GM18507 (cell line): ENCODE results near the gene LRP1.

ENCODE experiments used
- DNase-seq: peaks from one replicate; pipeline ENCODE4 v3.0.0; 2011; ENCODE audit warnings: low read depth; ENCODE audit not compliant: insufficient read length; ENCODE audit errors: extremely low spot score
- FAIRE-seq: peaks from 2 replicates; lab custom pipeline; 2011; peaks lifted over from hg19 to GRCh38; lab: Jason Lieb, UNC

Gene LRP1

GRCh38 chr12:57199191-57199590 lies 70.9 kb downstream of the LRP1 start:
- FAIRE-seq (no peak), DNase-seq (no peak)

GRCh38 chr12:57200497-57200896 lies 72.2 kb downstream of the LRP1 start:
- DNase-seq: no peak
- FAIRE-seq: no peak

GRCh38 chr12:57201219-57201618 lies 72.9 kb downstream of the LRP1 start:
- DNase-seq (no peak), FAIRE-seq (no peak)

- DNase-seq (no peak), FAIRE-seq (no peak)
Observed at GRCh38 chr12:57201631-57202030, 73.3 kb downstream of the LRP1 start.

- FAIRE-seq (no peak), DNase-seq (no peak)
Observed at GRCh38 chr12:57202321-57202720, 74.0 kb downstream of the LRP1 start.

GRCh38 chr12:57203201-57203600 lies 74.9 kb downstream of the LRP1 start:
- DNase-seq: no peak

GRCh38 chr12:57203791-57204190 lies 75.5 kb downstream of the LRP1 start:
- FAIRE-seq: no peak
- DNase-seq: no peak

More at GRCh38 chr12:57203201-57203600, 74.9 kb downstream of the LRP1 start:
- no peak for FAIRE-seq

GRCh38 chr12:57204454-57204853 lies 76.2 kb downstream of the LRP1 start:
- no peak for FAIRE-seq
- DNase-seq: no peak

- DNase-seq: no peak
- no peak for FAIRE-seq
Observed at GRCh38 chr12:57205186-57205585, 76.9 kb downstream of the LRP1 start.

GRCh38 chr12:57205931-57206330 lies 77.6 kb downstream of the LRP1 start:
- FAIRE-seq (no peak), DNase-seq (no peak)

- no peak for FAIRE-seq
Observed at GRCh38 chr12:57207731-57208630, 79.7 kb downstream of the LRP1 start.

GRCh38 chr12:57208631-57209282 lies 80.5 kb downstream of the LRP1 start:
- FAIRE-seq (no peak), DNase-seq (no peak)

More at GRCh38 chr12:57207731-57208630, 79.7 kb downstream of the LRP1 start:
- DNase-seq: no peak

GRCh38 chr12:57209916-57210315 lies 81.6 kb downstream of the LRP1 start:
- DNase-seq (no peak), FAIRE-seq (no peak)

GRCh38 chr12:57210461-57210860 lies 82.2 kb downstream of the LRP1 start:
- FAIRE-seq (no peak), DNase-seq (no peak)

- DNase-seq (no peak), FAIRE-seq (no peak)
Observed at GRCh38 chr12:57210926-57211692, 82.8 kb downstream of the LRP1 start.

- DNase-seq (no peak), FAIRE-seq (no peak)
Observed at GRCh38 chr12:57211791-57212700, 83.8 kb downstream of the LRP1 start.

GRCh38 chr12:57212701-57213057 lies 84.4 kb downstream of the LRP1 start:
- FAIRE-seq (no peak), DNase-seq (no peak)

- FAIRE-seq (peak; percentile 79), DNase-seq (peak; percentile 85)
Observed at GRCh38 chr12:57213058-57213715, 84.9 kb downstream of the LRP1 start.
